NCI-H1930 (cell line): ENCODE data around the gene CDK5R2.

Experiments
- DNase-seq, 2 experiments: peaks; one replicate each; lab custom pipeline; 2025; lab: John Stamatoyannopoulos, UW

CDK5R2 gene

DNA sequence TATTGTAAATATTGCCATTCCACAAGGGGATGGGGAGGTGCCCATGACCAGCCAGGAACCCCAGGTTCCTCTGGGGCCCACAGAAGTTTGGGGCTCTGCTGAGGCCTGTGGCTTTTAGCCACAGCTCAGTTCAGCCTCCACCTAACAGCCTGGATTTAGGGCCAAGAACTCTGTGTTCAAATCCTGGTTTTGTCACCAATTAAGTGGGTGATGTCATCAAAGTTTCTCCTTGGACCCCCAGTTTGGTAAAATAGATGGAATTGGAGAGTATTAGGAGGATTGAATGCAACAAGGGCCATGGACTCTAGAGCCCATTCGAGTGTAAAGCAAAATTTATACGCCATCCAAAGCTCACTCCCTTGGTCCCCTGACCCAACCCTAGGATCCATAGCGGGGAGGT, 28.7 kb downstream of the CDK5R2 start:
- DNase-seq, result no peak

DNA sequence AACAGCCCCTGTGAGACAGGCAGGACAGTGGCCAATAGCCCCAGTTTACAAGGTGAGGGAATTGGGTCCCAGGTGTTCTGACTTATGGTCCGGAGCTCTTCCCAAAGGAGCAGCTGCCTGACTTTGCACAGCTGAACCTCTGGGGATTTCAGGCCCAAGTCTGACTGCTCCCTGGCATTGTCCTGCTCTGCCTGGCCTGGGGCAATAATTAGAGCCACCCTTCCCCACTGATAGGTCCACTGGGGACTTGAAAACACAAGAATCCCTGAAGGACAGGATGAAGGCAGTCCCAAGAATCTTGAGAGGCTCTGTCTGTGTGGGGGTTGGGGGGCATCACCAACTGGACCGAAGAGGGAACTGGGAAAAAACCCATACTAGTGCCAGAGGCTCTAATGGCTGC, 29.2 kb downstream of the CDK5R2 start:
- DNase-seq, result no peak

DNA sequence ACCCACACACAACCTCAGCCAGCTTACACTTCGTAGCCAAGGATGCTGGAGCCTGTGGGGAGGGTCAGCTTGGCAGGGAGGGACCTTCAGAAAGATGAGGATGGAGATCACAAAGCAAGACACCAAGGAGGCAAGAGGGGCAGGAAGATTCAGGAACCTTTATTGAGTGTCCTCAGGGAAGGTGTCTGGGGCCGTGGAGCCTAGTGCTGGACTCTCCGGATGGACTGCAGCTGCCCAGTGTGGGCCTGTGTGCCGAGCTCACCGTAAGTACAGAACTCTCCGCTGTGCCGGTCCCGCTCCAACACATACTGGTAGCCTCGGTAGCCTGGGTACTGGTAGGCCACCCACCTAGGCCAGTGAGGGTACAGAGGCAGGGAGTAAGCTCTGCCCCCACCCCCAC, 30.6 kb downstream of the CDK5R2 start:
- DNase-seq, result no peak

DNA sequence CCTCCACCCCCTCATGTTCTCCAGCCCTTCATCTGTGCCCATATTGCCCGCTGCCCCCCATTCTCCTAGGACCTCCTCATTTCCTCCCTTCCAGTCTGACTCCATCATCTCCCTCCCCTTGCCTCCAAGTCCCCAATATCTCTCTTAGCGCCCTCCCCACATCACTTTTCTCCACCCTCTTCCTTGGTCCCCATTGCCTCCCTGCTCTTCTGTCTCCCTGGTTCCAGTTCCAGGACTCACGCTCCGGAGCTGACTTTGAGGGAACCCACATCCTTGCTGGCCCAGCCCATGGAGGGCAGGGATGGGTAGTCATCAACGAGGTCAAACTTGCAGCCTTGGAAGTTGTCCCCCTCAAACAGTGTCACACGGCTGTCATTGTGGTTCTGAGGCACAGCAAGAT, 31.1 kb downstream of the CDK5R2 start:
- DNase-seq, result no peak

DNA sequence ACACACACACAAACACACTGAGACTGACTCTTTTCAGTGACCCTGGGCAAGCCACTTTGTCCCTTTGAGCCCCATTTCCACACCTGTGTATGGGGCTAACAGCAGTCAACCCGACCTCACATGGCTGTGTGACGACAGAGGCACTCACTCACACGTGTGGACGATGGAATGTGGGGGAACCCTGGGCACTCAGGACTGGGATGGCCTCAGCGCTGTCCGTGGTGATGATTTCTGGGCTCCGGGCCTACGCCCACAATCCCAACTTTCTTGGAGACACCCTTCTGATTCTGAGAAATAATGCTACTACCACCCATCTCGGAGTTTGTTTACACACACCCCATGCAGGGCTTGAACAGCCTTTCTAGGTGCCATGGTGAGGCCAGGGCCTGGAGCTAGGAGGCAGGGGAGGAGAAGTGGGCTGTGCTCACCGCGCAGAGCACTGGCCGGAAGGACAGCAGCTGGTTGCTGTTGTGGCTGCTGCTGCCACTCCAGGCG, 32.3 kb downstream of the CDK5R2 start:
- no peak for DNase-seq

DNA sequence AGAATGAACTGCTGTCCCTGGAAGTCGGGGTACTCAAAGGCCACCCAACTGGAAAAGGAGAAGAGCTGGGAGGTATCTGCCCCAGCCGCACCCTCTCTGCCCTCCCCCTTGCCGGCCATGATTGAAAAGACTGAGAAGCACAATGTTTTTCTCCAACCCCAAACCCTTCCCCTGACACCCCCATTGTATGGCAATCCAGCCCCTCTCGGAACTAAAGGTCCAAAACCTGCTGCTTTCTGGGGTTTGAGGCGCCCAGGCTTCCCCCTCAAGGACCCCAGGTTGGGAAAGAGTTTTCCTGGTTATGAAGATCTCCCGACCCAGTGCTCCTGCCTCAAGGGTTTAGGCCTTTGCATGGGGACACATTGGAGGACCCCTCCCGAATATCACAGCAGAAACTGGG, 32.7 kb downstream of the CDK5R2 start:
- DNase-seq, result no peak

DNA sequence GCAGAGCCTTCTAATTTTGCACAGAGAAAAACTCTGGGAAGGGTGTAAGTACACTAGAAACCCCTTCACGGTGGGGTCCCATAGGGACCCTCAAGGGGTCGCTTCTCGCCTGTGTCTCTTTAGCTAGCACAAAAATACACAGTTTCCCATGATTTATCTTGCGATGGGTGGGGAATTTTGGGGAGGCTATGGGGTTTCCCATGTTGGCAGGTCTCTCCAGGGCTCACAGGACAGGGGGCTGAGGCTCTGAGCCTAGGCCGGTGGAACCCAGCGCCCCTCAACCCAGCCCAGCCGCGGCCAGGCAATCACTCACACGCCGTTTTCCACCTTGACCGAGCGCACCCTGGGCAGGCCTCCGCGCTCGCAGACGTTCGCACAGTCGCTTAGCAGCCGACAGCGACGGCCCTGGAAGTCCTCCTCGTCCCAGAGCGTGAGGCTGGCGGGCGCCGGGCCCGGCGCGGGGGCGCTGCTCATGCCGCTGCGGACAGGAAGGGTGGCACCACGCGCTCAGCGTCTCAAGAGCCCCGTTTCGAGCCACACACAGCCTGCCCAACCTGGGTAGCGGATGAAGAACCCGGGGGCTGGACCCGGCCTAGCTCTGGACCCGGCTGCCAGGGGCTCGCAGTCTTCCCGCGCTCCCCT, 33.4 kb downstream of the CDK5R2 start:
- no peak for DNase-seq

DNA sequence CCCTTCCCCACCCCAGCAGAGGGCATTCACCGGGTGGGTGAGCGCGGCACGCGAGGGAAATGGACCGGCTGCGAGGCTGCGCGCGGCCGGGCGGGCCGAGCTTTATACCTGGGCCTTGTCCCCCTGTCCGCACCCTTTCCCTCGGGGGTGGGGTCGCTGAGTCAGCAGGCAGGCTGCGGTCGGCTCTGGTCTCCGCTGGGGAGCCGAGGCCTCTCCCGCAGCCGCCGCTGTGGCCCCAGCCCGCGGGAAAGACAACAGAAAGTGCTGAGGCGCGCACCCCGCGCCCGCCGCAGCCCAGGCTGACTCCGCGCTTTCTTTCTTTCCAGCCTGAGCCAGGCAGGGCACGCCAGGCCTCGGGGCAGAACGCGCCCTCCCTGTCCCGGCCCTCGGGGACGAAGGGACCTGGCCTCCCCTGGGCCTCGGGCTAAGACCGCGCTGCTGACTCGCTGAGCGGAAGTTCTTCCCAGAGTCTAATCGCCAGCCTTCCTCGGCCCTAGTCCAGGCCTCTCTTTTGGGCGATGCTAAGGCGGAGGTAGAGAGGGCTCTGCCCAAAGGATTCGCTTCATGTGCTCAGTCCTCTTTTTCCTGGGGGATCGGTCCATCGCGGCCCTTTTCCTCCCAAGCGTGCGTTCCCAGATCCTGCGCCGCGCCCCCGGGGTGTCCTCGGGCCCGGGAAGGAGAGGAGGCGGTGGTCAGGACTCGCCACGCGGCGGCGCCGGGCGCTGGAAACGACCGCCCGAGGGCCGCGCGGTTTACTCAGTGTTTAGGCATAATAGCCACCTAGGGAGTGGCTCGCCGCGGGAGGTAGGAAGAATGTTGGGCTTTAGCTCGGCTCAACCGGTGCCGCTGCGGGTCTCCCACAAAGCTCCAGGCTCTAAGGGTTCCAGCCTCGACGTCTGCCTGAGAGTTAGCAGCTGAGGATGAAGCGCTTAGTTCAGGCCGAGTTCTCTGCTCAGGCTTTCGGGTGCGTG, 34.2 kb downstream of the CDK5R2 start, which contains the start of gene CRYBA2:
TSS of gene CRYBA2 (minus strand) at position 78 of the 971 bp plus-strand sequence. CDS start 246 bp downstream, outside the sequence.
- DNase-seq, result peak in 1 of 2 experiments; percentile 55

DNA sequence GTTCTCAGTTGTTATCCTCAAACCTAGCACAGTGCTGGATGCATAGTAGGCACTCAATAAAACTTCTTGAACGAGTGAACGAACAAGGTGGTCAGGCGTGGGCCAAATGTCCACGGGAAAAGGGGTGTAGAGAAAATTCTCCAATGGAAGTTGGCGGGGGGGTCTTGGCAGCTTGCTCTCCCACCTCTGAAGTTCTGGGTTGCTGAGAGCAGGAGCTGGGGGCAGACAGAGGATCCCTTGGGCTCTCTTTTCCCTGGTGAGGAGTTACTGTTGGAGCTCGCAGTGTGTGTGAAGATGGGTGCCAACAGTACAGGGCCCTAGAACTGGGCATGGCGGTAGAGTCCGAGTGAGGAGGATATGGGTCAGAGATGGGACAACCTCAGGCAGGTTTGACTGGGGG, 36.1 kb downstream of the CDK5R2 start:
- DNase-seq, result no peak

DNA sequence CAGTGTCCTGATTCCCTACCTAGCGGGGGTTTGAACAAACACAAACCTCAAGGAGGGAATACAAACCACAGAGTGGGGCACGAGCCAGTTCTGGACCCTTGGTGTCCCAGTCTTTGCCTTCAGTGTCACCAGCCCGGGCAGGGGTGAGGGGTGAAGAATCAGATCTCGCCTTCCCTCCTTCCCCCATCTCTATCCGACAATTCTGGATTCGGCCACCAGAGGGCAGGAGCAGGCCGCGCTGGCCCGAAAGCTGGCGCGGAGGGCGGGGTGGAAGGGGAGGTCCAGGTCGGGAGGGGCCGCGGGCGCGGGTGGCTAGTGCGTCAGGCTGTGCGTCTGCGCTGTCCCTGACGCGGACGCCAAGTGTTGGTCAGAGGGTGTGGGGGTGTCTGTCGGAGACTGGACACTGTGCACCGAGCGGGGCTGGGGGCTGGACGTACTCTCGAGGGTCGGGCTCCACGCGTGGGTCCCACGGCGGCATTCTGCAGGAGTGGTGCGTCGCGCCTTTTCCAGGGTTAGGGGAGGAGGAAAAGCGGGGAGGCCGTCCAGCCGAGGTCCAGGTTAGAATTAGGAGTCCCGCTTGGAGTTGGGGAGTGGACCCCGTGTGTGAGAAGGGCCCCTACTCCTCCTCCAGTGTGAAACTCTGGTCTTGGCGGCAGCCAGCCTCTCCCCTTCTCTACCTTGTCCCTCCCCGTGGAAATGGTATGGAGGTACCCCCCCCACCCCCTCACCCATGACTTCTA, 36.7 kb downstream of the CDK5R2 start:
- DNase-seq, result peak; percentile 86 to 87

DNA sequence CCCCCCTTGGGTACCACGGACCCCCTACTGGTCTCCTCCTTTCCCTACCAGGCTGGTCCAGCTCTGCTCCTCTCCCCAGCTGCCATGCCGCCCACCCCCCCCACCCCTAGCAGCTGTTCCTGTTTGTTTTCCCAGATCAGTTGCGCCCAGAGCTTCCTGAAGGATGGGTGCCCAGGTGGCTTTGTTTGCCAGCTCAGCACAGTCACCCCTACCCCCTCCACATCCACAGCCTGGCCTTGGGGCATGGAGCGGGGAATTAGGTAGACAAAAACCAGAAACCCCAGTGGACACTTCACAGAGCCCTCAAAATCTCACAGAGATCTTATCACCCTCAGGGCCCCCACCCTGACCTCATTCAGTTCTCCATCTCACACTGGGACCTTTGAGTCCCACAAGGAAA, 37.5 kb downstream of the CDK5R2 start:
- no peak for DNase-seq

DNA sequence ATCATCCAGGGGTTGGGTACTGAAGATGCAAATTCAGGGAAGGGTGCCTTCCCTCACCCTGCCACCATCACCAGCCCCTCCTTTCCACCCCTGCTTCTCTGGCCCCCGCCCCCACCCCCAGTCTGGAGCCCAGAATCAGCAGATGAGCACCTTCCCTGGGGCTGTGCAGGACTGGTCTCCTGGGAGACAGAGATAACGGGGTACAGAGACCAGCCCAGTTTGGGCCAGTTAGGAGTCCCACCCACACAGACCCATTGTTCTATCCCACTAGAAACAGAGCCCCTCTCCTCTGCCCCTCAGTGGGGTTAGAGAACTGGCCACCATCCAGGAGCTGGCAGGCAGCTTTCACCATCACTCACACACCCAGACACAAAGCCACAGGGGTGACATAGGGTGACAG, 38.3 kb downstream of the CDK5R2 start:
- no peak for DNase-seq

DNA sequence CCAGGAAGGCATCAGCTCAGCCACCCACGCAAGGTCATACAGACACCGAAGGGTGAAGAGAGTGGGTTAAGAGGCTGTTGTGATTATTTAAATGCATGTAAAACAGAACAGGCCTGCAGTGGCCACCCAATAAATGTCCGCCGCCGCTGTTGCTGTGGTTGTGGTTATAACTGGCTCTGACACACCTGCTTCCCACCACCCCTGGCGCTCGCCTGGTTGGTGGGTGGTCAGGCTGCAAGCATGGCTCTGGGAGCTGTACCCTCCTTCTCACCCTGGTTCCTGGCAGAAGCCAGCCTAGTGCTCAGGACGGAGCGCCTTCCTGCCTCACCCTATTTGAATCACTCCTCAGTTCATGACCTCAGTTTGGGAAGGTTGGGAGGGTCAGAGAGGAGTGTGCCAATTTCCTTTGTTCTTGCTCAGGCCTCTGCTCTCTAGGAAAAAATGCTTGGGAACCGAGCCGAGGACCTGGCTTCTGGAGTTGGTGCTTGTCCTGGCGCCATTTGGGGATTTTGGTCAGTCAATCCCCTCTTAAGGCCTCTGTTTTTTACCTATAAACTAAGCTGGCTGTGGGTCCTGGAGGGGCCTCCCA, 39.0 kb downstream of the CDK5R2 start:
- no peak for DNase-seq

DNA sequence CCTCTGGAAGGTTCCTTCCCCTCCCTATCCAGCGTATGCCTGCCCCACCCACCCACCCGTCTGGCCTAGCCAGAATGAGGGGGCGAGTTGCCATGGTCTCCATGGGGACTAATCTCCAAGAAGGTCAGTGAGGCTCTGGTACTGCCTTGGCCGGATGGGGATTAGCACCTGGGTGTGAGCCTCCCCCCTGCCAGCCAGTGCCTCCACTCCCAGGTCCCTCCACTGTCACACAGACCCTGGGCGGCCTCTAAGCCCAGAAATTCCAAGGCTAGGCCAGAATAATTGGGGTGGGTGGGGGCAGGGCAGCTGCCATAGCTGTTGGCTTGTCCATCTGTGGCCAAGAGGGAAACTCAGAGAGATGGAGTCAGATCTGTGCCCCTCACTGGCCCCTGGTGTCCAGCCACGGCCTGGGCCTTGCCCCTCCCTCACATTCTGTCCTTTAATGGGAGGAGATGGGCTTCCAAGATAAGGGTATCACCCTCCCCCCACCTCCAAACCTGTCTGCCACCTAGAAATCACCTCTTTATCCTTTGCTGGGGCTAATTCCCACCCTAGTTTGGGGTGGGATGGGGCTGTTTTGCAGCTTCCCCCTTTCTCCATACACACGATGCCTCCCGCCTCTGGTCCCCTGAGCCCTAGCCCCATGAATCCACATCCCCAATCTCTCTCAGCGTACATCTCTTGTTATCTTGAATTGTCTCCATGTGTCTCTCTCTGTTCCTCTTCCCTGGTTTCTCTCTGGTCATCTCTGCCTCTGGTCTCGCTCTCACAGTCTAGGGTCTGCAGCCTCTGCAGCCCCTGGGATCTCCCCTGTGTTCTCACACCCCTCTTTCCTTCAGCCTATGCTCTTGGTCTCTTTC, 39.8 kb downstream of the CDK5R2 start:
- DNase-seq, result no peak

DNA sequence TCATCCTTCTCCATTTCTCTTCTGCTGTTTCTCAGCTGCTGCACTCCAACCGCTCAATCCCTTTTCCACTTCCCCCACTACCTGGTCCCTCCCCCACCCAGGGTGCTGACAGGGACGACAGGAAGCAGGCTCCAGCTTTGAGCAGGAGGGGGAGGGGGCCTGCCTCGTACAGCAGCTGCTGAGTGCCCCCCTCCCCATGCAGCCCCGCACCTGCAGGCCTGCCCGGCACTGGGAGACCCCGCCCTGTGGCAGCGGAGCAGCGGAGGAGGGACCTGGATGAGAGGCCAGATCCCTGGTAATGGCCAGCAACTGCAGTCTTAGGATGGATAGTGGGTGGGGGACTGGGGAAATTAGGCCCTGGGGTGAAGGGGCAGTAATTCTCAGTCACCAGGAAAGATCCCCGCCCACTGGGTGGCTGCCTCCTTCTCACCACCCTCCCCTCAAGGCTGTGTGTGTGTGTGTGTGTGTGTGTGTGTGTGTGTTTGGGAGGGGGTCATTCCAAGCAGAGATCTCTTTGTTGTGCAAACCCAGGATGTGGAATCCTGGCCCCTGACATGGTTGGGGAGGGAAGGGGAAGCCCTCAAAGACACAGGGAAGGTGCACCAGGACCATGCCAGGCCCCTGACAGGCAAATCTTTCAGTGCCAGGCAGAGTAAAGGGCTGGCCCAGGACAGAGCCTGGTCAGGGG, 40.6 kb downstream of the CDK5R2 start:
- DNase-seq, result no peak

DNA sequence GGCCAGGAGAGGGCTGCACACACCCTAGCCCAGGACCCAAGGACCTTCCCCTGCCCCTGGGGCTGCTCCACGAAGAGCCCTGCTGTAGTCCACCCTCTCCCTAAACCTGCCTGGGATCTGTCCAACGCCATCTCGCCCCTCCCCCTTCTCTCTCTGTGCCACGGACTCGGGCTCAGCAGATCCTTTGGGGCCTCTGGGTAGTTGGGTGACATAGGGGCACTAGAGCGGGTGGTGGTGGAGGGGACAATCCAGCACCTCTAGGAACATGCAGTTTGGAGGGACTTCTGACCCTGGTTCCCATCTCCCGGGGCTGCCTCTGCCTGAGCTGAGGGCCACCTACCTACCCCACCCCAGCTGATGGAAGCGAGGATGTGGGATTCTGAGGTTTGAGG, 41.1 kb downstream of the CDK5R2 start:
- DNase-seq, result no peak

DNA sequence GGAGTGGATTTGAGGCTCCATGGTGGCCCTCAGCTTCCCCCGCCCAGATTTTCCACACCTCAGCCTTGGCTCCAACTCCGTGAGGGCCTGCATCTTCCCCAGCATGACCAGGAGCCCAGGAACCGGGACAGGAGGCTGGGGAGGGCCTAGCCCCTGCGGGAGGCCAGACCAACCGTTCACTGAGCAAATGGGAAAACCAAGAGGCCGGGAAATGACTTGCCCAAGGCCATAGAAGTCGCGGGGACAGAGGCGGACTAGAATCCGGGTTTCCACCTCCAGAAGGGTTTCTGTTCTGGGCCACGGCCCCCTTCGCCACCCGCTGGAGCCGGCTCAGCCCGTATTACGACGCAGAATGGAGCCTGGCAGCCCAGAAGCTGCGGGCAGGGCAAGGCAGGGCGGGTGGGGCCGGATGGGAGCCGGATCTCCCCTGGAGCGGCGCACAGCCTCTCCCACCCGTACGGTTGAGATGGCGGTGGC, 41.7 kb downstream of the CDK5R2 start:
- no peak for DNase-seq

DNA sequence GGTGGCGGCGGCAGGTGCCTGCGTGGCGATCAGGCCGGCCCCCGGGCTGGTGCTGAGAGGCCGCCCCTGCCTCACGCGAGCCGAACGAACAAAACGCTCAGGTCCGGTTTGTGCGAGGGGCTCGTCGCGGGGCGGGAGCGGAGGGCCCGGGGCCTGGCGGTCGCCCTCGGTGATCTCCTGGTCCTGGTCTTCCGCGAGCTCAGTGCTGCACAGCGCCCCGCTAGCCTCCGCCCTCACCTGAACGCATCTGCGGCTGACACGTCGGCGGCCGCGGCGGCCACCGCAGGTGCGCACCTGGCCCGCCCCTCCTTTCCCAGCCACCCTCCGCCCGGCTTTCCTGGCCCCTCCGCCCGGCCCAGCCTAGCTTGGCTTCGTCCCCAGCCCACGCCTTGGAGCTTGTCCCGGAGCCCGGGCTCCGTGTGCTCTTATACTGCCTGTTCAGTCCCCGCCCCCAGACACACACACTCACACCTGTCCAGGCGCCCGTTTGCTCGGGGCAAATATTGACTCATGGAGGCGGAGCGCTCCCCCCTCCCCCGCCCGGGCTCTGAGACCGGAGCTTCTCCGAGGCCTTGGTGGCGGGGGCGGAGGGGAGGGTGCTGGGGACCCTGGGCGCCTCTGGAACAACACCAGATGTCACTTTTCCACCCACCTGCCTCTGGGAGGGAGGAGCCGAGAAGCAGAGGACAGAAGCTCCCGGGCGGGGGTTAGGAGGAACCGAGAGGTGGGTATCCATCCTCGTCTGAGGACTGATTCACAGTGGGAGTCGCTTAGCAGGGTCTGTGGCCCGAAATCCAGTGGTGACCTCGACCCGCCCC, 42.3 kb downstream of the CDK5R2 start:
- DNase-seq, result peak; percentile 78 to 83
